GM21390 (cell line): ENCODE measurements around the gene RGS14.
A peak's percentile ranks its signal among the peaks of the same experiment; 100 is the strongest.
"Not testable (repeated sequence)": the region's sequence is repeated elsewhere in the genome, so short reads cannot be mapped to it uniquely, and the experiment has no call there.

ENCODE experiments used
- ATAC-seq: cut with Tn5 transposase; IDR thresholded peaks from one replicate; pipeline ENCODE4 v1.9.1; 2021; ENCODE audit not compliant: unreplicated experiment

The RGS14 gene

GRCh38 chr5:177344891-177345290 lies 12.8 kb upstream of the RGS14 start:
- ATAC-seq = no peak

GRCh38 chr5:177346820-177347219 lies 10.9 kb upstream of the RGS14 start:
- ATAC-seq = no peak

- no peak for ATAC-seq
These were observed 10.0 kb upstream of the RGS14 start for GRCh38 chr5:177347699-177348098.

- no peak for ATAC-seq
These were observed 8.4 kb upstream of the RGS14 start for GRCh38 chr5:177349362-177349647.

- ATAC-seq = no peak
These were observed 8.0 kb upstream of the RGS14 start for GRCh38 chr5:177349762-177350161.

GRCh38 chr5:177350776-177351391 lies 6.8 kb upstream of the RGS14 start:
- no peak for ATAC-seq

GRCh38 chr5:177351392-177352329 lies 6.1 kb upstream of the RGS14 start, which contains the start of gene LMAN2:
Gene LMAN2 (minus strand): TSS chr5:177351668. CDS start chr5:177351647, 21 bp downstream.
- ATAC-seq = peak; percentile 93

GRCh38 chr5:177353093-177353492 lies 4.6 kb upstream of the RGS14 start:
- no peak for ATAC-seq

GRCh38 chr5:177354256-177354655 lies 3.5 kb upstream of the RGS14 start:
- no peak for ATAC-seq

- no peak for ATAC-seq
These were observed 3.0 kb upstream of the RGS14 start for GRCh38 chr5:177354711-177355110.

- ATAC-seq = no peak
These were observed 2.4 kb upstream of the RGS14 start for GRCh38 chr5:177355162-177355867.

GRCh38 chr5:177355868-177356168 lies 1.9 kb upstream of the RGS14 start:
- no peak for ATAC-seq

- no peak for ATAC-seq
These were observed 978 bp upstream of the RGS14 start for GRCh38 chr5:177356746-177357145.

GRCh38 chr5:177357146-177357458 lies 622 bp upstream of the RGS14 start:
- peak; percentile 6 for ATAC-seq

GRCh38 chr5:177358370-177358819 lies 671 bp downstream of the RGS14 start:
- ATAC-seq = no peak

- ATAC-seq = no peak
These were observed 1.7 kb downstream of the RGS14 start for GRCh38 chr5:177359451-177359851.

- no peak for ATAC-seq
These were observed 2.1 kb downstream of the RGS14 start for GRCh38 chr5:177359860-177360259.

- ATAC-seq = not testable (repeated sequence)
These were observed 3.0 kb downstream of the RGS14 start for GRCh38 chr5:177360740-177361139.

- ATAC-seq = no peak
These were observed 3.9 kb downstream of the RGS14 start for GRCh38 chr5:177361418-177362291.

GRCh38 chr5:177362292-177362609 lies 4.5 kb downstream of the RGS14 start:
- no peak for ATAC-seq
